Measurements from ENCODE around the gene GALNT17.
"Not testable (repeated sequence)": the region's sequence is repeated elsewhere in the genome, so short reads cannot be mapped to it uniquely, and the experiment has no call there.

GALNT17 gene

GRCh38 chr7:71566991-71567390, 435.0 kb downstream of the GALNT17 start:
- no peak for DNase-seq (ENCODE audit: low spot score)

GRCh38 chr7:71574153-71574860, 442.4 kb downstream of the GALNT17 start:
- DNase-seq (ENCODE audit: low spot score): no peak

- no peak for DNase-seq (ENCODE audit: low spot score)
Measured at GRCh38 chr7:71580027-71580426, 448.1 kb downstream of the GALNT17 start.

- no peak for DNase-seq (ENCODE audit: low spot score)
Measured at GRCh38 chr7:71584256-71584655, 452.3 kb downstream of the GALNT17 start.

- DNase-seq (ENCODE audit: low spot score): no peak
Measured at GRCh38 chr7:71591876-71592275, 459.9 kb downstream of the GALNT17 start.

- not testable (repeated sequence) for DNase-seq (ENCODE audit: low spot score)
Measured at GRCh38 chr7:71592388-71592787, 460.4 kb downstream of the GALNT17 start.

GRCh38 chr7:71594736-71595135, 462.8 kb downstream of the GALNT17 start:
- no peak for DNase-seq (ENCODE audit: low spot score)

- no peak for DNase-seq (ENCODE audit: low spot score)
Measured at GRCh38 chr7:71595176-71595575, 463.2 kb downstream of the GALNT17 start.

GRCh38 chr7:71598553-71598952, 466.6 kb downstream of the GALNT17 start:
- DNase-seq (ENCODE audit: low spot score): no peak

- no peak for DNase-seq (ENCODE audit: low spot score)
Measured at GRCh38 chr7:71601851-71602250, 469.9 kb downstream of the GALNT17 start.

GRCh38 chr7:71604818-71605414, 473.0 kb downstream of the GALNT17 start:
- DNase-seq (ENCODE audit: low spot score): no peak

- DNase-seq (ENCODE audit: low spot score): no peak
Measured at GRCh38 chr7:71611986-71612385, 480.0 kb downstream of the GALNT17 start.

GRCh38 chr7:71612911-71613310, 481.0 kb downstream of the GALNT17 start:
- DNase-seq (ENCODE audit: low spot score): no peak

- no peak for DNase-seq (ENCODE audit: low spot score)
Measured at GRCh38 chr7:71613313-71613712, 481.4 kb downstream of the GALNT17 start.

GRCh38 chr7:71615017-71615416, 483.1 kb downstream of the GALNT17 start:
- no peak for DNase-seq (ENCODE audit: low spot score)

GRCh38 chr7:71616217-71616616, 484.3 kb downstream of the GALNT17 start:
- no peak for DNase-seq (ENCODE audit: low spot score)

GRCh38 chr7:71618278-71618677, 486.3 kb downstream of the GALNT17 start:
- DNase-seq (ENCODE audit: low spot score): no peak

- no peak for DNase-seq (ENCODE audit: low spot score)
Measured at GRCh38 chr7:71625545-71625944, 493.6 kb downstream of the GALNT17 start.

- no peak for DNase-seq (ENCODE audit: low spot score)
Measured at GRCh38 chr7:71626206-71626605, 494.3 kb downstream of the GALNT17 start.

GRCh38 chr7:71627651-71628050, 495.7 kb downstream of the GALNT17 start:
- DNase-seq (ENCODE audit: low spot score): no peak

- no peak for DNase-seq (ENCODE audit: low spot score)
Measured at GRCh38 chr7:71630516-71630915, 498.6 kb downstream of the GALNT17 start.

GRCh38 chr7:71633551-71634008, 501.6 kb downstream of the GALNT17 start:
- no peak for DNase-seq (ENCODE audit: low spot score)

GRCh38 chr7:71635849-71636248, 503.9 kb downstream of the GALNT17 start:
- not testable (repeated sequence) for DNase-seq (ENCODE audit: low spot score)

- no peak for DNase-seq (ENCODE audit: low spot score)
Measured at GRCh38 chr7:71636329-71636728, 504.4 kb downstream of the GALNT17 start.

Measured in NAMALWA (cell line).